Measurements from ENCODE around the gene VEZT.
"Not testable (repeated sequence)": the region's sequence is repeated elsewhere in the genome, so short reads cannot be mapped to it uniquely, and the experiment has no call there.

DNA sequence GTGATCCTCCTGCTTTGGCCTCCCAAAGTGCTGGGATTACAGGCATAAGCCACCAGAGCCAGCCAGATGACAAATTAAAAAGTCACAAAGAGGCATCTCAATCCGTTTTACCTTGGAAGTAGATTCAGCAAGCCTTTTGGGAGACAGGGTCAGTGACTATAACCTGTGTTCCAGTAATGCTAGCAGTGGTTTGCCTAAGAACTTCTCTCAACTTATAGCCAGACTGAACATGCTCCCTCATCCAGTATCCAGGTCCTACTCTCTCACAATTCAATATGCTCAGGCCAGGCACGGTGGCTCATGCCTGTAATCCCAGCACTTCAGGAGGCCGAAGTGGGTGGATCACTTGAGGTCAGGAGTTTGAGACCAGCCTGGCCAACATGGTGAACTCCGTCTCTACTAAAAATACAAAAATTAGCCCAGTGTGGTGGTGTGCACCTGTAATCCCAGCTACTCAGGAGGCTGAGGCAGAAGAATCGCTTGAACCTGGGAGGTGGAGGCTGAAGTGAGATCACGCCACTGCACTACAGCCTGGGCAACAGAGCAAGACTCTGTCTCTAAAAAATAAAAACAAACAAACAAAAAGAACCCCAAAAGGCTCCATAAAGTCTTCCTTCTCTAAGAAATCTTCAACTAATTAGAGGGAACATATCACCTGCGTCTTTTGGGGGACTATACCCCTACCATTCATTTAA is 20.6 kb upstream of the VEZT start:
- TF ChIP-seq POLR2A (IDR thresholded peaks at IDR 0.05) = not testable (repeated sequence)
- TF ChIP-seq, protein P1, sequence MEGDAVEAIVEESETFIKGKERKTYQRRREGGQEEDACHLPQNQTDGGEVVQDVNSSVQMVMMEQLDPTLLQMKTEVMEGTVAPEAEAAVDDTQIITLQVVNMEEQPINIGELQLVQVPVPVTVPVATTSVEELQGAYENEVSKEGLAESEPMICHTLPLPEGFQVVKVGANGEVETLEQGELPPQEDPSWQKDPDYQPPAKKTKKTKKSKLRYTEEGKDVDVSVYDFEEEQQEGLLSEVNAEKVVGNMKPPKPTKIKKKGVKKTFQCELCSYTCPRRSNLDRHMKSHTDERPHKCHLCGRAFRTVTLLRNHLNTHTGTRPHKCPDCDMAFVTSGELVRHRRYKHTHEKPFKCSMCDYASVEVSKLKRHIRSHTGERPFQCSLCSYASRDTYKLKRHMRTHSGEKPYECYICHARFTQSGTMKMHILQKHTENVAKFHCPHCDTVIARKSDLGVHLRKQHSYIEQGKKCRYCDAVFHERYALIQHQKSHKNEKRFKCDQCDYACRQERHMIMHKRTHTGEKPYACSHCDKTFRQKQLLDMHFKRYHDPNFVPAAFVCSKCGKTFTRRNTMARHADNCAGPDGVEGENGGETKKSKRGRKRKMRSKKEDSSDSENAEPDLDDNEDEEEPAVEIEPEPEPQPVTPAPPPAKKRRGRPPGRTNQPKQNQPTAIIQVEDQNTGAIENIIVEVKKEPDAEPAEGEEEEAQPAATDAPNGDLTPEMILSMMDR (IDR thresholded peaks at IDR 0.05) = not testable (repeated sequence)

All from thyroid gland (tissue), 4 donors.